GM12873 (cell line): Measurements from ENCODE around the gene LRRTM4.

ENCODE experiments used
- CTCF ChIP-seq: IDR thresholded peaks from 2 replicates; pipeline ENCODE4 v1.5.1; 2012; ENCODE audit warnings: low read depth, mild to moderate bottlenecking, moderate library complexity, low read length, control low read depth; ENCODE audit not compliant: insufficient read depth; ENCODE audit errors: missing control alignments

Gene LRRTM4

DNA sequence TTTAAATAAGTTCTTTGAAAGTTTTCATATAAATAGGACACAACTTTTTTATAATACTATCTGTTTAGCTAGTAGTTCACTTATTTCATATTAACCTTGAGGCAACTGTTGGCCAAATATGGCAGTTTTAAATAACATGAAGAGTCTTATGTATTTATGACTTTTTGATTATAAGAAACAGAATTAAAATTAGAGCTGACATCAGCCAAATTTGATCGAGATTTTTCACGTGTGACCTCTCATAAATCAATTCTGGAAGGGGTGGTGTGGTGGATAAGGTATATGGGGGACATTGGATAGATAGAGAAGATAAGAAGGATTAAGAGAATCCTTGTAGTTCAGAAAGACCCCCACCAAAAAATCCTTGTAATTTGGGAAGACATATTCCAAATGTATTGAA lies 776.6 kb downstream of the LRRTM4 start:
- no peak for TF ChIP-seq CTCF

DNA sequence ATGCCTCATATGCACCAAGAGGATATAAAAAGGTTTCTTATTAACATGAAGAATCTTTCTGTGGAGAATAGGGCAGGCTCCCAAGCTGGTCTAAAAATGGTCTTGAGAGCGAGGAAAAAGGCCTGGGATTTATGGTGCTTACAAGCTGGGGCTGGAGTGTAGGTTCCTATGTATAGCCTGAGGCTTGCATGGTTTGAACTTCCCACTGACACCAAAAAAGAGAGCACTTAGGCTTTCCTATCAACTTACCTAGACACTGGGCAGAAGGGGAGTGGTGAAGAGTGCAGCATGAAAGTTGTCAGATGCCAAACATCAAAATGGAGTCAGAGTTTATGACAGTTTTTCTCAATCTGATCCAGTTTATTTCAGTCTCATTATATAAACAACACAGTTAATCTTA lies 784.6 kb downstream of the LRRTM4 start:
- no peak for TF ChIP-seq CTCF

- TF ChIP-seq CTCF = no peak
Observed at GRCh38 chr2:76733736-76734135, 788.4 kb downstream of the LRRTM4 start.

DNA sequence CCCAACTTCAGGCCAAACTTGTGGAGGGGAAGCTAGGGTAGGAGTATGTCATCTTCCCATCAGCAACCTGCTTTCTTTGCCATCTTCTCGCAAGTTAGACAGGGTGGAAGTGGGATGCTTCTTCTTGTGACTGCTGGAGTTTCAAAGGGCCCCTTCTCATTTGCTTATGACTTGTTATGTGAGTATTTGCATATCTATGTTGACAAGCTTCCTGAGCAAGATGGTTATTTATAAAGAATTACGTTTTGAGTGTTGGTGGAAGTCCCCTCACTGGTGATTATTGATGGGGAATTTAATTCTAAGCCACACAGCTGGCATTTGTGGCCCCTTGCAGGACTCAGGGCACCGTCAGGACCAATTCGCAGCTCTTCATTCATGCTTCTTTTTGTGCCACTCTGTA lies 791.0 kb downstream of the LRRTM4 start:
- no peak for TF ChIP-seq CTCF

DNA sequence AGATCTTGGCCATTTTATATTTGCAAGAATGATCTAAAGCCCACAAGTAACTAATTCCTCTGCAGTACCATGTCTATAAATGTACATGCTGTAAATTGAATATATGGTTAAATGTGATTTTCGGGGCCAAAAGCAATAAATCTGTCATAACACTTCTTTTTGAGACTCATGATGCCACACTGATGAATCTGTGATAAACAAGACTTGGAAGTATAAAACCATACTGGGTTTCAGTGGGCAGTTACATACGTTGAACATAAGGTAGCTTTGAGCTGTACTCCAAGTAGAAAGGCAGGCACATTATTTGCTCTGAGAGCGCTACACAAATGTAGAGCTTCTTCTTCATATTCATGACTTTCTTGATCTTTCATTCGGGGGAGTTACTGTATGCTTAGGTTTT lies 792.2 kb downstream of the LRRTM4 start:
- no peak for TF ChIP-seq CTCF

- no peak for TF ChIP-seq CTCF
Observed at GRCh38 chr2:76721226-76721625, 801.0 kb downstream of the LRRTM4 start.

DNA sequence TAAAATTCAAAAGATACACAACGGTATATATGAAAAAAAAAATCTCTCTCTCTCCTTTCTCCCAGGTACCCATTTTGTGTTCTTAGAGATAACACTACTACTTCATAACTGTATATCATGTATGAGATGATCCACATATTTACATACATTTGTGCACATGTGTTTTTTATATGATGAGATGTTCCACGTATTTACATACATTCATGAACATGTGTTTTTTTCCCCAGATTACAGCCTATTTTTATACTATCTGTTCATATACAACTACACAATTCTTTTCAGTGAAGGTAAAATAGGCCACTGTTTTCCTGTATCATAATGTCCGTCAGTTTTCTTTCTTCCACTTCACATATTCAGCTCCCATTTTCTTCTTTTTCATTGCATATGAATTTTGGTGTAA lies 808.9 kb downstream of the LRRTM4 start:
- no peak for TF ChIP-seq CTCF

DNA sequence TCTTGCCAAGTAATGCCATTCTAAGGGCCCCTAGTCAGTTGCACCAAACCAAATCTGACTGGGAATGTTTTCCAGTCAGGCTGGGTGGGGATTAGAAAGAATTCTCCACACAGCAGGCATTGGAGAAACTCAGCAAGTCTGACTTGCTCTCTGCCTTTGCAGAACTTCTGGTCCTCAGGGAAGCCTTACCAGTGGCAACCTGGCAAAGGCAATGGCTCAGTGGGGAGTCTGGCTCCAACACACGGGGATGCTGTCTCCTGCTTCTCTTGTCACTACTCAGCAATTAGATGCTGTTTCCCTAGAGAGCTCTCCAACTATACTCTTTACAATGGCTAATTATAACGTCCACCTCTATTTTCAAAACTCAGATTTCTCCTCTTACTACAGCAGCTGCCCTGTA lies 810.7 kb downstream of the LRRTM4 start:
- no peak for TF ChIP-seq CTCF
